Left ventricle myocardium inferior (tissue), 1 donor: ENCODE data around the gene STK32A. TPM values are rescaled to one million over a fixed set of nuclear protein-coding genes. Genes with fewer than 3 reads are reported as not detected.
"Not testable (repeated sequence)": the region's sequence is repeated elsewhere in the genome, so short reads cannot be mapped to it uniquely, and the experiment has no call there.

Source experiments
- DNase-seq: peaks from one replicate; pipeline ENCODE4 v3.0.0-alpha.2; 2020
- H3K27ac ChIP-seq: fragments of 200-600 bp; replicated peaks from 2 replicates; pipeline ENCODE4 v1.8.0; 2021
- H3K27me3 ChIP-seq: fragments of 200-600 bp; 2 replicates; pipeline ENCODE4 v1.8.0; 2021; ENCODE audit warnings: low read depth
- H3K36me3 ChIP-seq: fragments of 200-600 bp; 2 replicates; pipeline ENCODE4 v1.8.0; 2021
- H3K4me1 ChIP-seq: fragments of 200-600 bp; 2 replicates; pipeline ENCODE4 v1.8.0; 2021
- H3K4me3 ChIP-seq: fragments of 200-600 bp; 2 replicates; pipeline ENCODE4 v1.8.0; 2021; ENCODE audit warnings: mild to moderate bottlenecking, moderate library complexity
- H3K9me3 ChIP-seq: fragments of 200-600 bp; replicated peaks from 2 replicates; pipeline ENCODE4 v1.8.0; 2021
- CTCF ChIP-seq: fragments of 200-600 bp; IDR thresholded peaks from 2 replicates; pipeline ENCODE4 v1.8.0; 2021; ENCODE audit warnings: antibody characterized with exemption, mild to moderate bottlenecking, borderline replicate concordance
- intact Hi-C: fragments of 100-400 bp; cut with micrococcal nuclease; formaldehyde crosslinking; loops from one replicate; pipeline ENCODE4 v1.11.0; 2022
- total RNA-seq: library from RNA; stranded (reverse); fragmentation: NEBNext Ultra II Directional; extraction: Animal tissue kit (Norgen Biotek cat#: 25700); gene quantifications from one replicate; pipeline ENCODE4 v1.2.1, GENCODE V29; 2021
- donor health status: DM: no; HTN: yes; CAD: no; lungs with severe emphysema.

STK32A gene
- total RNA-seq, 1 donor from 2014 or later = 0.80 TPM

- no peak for DNase-seq
These were observed 494 bp upstream of the STK32A start for GRCh38 chr5:147234239-147234824.

GRCh38 chr5:147240266-147240985 lies 5.6 kb downstream of the STK32A start:
- Histone ChIP-seq H3K9me3 (no peaks in the 10 kb centered on the region), H3K27ac (no peak overlapping the region), H3K4me3 (no peak overlapping the region), H3K27me3 (peaks cover 77% of the 10 kb centered on the region), H3K36me3 (no peaks in the 10 kb centered on the region), H3K4me1 (peaks cover 2% of the 10 kb centered on the region)
- intact Hi-C loops = no loop called here
- TF ChIP-seq CTCF = no peak
- no peak for DNase-seq

More at GRCh38 chr5:147234239-147234824, 494 bp upstream of the STK32A start:
- Histone ChIP-seq H3K9me3 (peaks cover 12% of the 10 kb centered on the region), H3K27ac (peak overlapping the region; percentile 62), H3K36me3 (no peaks in the 10 kb centered on the region), H3K27me3 (peaks cover 81% of the 10 kb centered on the region), H3K4me1 (peaks cover 17% of the 10 kb centered on the region), H3K4me3 (peak overlapping the region; percentile 73)
- intact Hi-C loops = no loop called here
- TF ChIP-seq CTCF = no peak

- intact Hi-C loops = not testable (repeated sequence)
These were observed 8.4 kb downstream of the STK32A start for GRCh38 chr5:147243238-147243637.

GRCh38 chr5:147245381-147246165 lies 10.7 kb downstream of the STK32A start:
- peak overlapping the region; percentile 27 for H3K27ac ChIP-seq

More at GRCh38 chr5:147243238-147243637, 8.4 kb downstream of the STK32A start:
- H3K9me3 ChIP-seq, H3K4me1 ChIP-seq, H3K4me3 ChIP-seq, H3K36me3 ChIP-seq, H3K27ac ChIP-seq, DNase-seq: not testable (repeated sequence)
- H3K27me3 ChIP-seq = peaks cover 48% of the 10 kb centered on the region

GRCh38 chr5:147248561-147248960 lies 13.7 kb downstream of the STK32A start:
- intact Hi-C loops = no loop called here
- TF ChIP-seq CTCF = no peak

More at GRCh38 chr5:147245381-147246165, 10.7 kb downstream of the STK32A start:
- Histone ChIP-seq H3K9me3 (no peaks in the 10 kb centered on the region), H3K36me3 (no peaks in the 10 kb centered on the region), H3K4me3 (no peak overlapping the region), H3K4me1 (no peaks in the 10 kb centered on the region), H3K27me3 (peaks cover 25% of the 10 kb centered on the region)
- TF ChIP-seq CTCF = no peak
- no peak for DNase-seq
- intact Hi-C loops = no loop called here

More at GRCh38 chr5:147248561-147248960, 13.7 kb downstream of the STK32A start:
- Histone ChIP-seq H3K27ac (no peak overlapping the region), H3K27me3 (peaks cover 8% of the 10 kb centered on the region), H3K4me3 (no peak overlapping the region), H3K4me1 (no peaks in the 10 kb centered on the region), H3K9me3 (no peaks in the 10 kb centered on the region), H3K36me3 (no peaks in the 10 kb centered on the region)
- DNase-seq = no peak
